ENCODE measurements around the gene GSTO2.

The GSTO2 gene

DNA sequence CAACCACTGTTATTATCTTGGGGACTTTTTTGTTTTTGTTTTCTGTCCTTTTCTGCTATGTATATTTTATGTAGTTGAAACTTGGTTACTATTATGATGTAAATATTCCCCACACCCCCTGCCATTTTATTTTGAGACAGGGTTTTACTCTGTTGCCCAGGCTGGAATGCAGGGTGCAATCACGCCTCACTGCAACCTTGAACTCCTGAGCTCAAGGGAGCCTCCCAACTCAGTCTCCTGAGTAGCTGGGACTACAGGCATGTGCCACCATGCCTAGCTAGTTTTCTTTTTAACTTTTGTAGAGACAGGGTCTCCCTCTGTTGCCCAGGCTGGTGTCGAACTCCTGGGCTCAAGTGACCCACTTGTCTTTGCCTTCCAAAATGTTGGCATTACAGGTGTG lies 18.0 kb downstream of the GSTO2 start:
- no peak for DNase-seq

- peak in 1 of 2 donors; percentile 38 for DNase-seq
These were observed 19.4 kb downstream of the GSTO2 start for GRCh38 chr10:104288355-104288754.

- DNase-seq = peak; percentile 81 to 97
These were observed 22.5 kb downstream of the GSTO2 start for GRCh38 chr10:104291439-104291951.

DNA sequence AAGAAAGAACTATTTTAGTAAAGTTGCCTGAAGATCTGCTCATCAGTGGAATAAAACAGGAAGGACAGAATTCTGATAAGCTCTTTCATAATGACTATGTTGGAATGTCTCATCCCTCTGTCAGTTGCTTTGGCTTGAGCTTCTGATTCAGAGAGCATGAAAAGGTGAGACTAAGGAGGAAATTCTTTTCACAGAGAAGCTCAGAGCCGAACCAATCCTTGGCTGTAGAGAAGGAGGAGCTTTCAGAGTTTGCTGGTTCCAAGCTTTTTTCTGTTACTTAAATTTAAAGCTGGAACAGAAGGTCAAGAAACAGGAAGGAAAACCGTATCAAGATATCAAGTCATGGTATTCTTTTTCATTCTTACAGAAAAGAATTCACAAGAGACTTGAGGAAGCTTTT lies 24.0 kb downstream of the GSTO2 start:
- peak; percentile 25 to 42 for DNase-seq

- no peak for DNase-seq
These were observed 24.9 kb downstream of the GSTO2 start for GRCh38 chr10:104293781-104294321.

DNA sequence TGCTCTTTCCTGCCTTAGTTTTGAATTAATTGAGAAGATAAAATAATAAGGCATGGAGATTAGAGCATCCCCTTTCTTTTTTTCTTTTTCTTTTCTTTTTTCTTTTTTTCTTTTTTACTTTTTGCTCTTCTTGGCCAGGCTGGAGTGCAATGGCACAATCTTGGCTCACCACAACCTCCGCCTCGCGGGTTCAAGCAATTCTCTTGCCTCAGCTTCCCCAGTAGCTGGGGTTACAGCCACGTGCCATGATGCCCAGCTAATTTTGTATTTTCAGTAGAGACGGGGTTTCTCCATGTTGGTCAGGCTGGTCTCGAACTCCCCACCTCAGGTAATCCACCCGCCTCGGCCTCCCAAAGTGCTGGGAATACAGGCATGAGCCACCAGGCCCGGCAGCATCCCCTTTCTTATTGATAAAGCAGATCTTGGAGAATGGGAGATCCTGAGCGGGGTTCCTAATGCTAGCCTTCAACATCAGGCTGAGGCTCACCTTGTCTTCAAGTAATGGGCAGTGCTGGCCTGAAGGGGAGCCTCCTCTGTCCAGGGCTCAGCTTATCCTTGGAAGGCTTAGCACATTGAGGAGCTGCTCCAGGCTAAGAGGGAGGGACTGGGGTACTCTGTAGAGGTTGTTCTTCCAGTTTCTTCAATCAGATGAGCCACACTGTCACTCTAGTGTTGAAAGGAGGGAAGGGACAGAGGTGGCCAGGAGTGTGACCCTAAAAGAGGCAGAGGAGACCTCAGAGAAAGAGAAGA lies 27.9 kb downstream of the GSTO2 start:
- no peak for DNase-seq

- no peak for DNase-seq
These were observed 29.0 kb downstream of the GSTO2 start for GRCh38 chr10:104297697-104298660.

DNA sequence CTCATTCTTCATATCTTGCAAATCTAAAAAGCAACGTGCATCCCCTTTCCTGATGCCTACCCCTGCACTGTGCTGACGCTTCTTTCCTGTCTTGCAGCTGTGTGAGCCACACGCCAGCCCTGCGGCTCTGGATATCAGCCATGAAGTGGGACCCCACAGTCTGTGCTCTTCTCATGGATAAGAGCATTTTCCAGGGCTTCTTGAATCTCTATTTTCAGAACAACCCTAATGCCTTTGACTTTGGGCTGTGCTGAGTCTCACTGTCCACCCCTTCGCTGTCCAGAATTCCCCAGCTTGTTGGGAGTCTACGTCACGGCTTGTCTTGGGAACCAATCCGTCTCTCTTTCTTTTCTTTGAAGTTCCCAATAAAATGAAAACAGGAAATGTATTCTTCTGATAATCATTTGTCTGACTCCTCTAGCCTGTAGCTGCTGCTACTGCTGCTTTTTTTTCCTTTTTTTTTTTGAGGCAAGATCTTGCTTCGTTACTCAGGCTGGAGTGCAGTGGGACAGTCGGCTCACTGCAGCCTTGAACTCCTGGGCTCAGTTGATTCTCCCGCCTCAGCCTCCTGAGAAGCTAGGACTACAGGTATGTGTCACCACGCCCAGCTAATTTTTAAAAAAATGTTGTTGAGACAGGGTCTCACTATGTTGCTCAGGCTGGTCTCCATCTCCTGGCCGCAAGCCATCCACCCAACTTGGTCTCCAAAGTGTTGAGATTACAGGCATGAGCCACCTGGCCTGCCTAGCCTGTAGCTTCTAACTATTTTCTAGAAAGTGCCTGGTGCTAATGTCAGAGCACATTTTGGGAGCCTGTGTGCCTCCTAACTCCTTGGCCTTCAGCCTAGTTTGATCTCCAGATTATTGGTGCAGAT lies 30.3 kb downstream of the GSTO2 start:
- no peak for DNase-seq

- DNase-seq = no peak
These were observed 31.2 kb downstream of the GSTO2 start for GRCh38 chr10:104300002-104300735.

- peak in 1 of 2 donors; percentile 28 for DNase-seq
These were observed 31.8 kb downstream of the GSTO2 start for GRCh38 chr10:104300736-104301292.

DNA sequence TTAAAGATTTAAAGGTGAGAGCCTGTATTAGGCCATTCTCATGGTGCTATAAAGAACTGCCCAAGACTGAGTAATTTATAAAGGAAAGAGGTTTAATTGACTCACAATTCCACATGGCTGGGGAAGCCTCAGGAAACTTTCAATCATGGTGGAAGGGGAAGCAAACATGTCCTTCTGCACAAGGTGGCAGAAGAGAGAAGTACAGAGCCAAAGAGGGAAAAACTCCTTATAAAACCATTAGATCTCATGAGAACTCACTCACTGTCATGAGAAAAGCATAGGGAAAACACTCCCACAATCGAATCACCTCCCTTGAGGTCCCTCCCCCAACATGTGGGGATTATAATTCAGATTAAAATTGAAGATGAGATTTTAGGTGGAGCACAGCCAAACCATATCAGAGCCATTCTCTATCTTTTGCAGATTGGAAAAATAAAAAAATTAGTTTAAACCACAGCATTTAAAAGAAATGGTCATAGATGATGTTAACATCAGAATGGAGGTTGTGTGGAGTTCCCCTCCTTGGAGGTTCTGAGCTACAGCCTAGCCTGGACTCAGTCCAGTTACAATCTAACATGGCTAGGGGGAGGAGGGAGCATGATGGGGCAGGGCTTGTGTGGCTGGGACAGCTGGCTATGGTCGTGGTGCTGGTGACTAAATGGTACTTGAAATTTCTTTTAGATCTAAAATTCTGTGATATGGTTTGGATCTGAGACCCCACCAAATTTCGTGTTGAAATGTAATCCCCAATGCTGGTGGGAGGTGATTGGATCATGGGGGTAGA lies 33.1 kb downstream of the GSTO2 start:
- DNase-seq = no peak

DNA sequence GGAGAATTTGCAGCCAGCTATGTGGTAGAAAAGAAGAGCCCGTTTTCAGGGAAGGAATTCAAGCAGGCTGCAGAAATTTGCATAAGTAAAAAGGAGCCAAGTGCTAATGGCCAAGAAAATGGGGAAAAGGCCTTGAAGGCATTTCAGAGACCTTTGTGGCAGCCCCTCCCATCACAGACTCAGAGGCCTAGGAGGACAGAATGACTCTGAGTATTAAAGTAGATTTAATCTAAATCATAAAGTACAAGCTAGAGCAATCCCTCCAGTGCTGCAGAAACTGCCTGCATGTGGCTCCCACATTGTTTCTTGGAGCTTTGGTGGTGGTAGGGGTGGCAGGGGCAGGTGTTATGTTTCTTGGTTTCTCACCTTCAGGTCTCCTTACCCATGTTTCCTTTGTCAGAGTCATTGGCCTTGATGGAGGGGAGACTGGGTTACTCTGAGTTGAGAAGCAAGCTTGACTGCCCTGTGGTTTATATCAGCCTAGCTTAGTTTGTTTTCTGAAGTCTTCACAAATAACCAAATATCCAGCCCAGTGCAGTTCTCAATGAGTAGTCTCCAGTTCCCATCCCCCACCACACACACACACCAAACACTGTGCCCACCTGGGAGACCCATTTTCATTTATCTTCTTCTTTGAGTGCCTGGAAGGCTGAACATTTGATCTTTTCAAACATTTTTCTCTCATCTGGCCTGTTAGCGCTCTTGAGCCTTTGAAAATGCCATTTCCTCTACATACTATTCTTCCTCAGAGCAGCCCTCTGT lies 34.8 kb downstream of the GSTO2 start:
- DNase-seq = no peak

- DNase-seq = no peak
These were observed 35.4 kb downstream of the GSTO2 start for GRCh38 chr10:104304356-104304745.

DNA sequence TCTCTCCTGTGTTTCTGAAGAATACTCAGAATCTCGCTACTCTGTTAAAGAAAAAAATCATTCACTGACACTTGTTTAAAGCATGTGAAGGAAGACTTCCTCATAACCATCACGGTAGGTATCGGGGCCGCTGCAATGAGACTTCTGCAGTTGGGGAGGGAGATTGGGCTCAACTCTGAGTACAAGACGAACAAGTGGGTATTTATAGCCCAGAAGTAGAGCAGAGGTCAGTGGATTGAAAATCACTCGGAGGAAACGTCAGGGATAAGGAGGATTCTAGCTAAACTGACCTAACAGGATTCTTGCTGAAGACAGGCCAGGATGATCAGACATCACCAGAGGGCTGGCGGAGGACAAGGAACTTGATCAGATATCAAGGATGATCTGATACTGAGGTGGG lies 35.9 kb downstream of the GSTO2 start:
- no peak for DNase-seq

- no peak for DNase-seq
These were observed 37.9 kb downstream of the GSTO2 start for GRCh38 chr10:104306897-104307296.

- no peak for DNase-seq
These were observed 38.8 kb downstream of the GSTO2 start for GRCh38 chr10:104307576-104308438.

DNA sequence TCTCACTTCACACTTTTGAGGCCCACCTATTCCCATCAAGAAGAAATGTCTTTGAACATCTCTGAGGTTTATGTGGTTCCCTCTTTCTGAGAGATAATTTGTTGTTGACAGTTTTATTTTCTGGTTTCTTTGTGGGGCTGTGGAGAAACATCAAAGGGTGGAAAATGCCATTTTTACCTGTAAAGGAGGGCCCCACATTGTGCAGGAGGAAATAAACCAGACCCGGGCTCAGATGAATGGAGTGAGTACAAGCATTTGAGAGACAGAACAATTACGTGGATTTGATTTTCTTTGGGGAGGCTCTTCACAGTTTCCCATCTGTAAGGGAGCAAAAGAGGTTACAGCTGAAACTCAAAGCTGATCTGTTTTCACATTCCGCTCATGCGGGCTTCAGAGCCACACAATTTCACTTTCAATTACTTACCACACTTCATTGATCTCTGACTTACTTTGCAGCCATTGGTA lies 39.5 kb downstream of the GSTO2 start:
- no peak for DNase-seq
